GM20431 (cell line): ENCODE measurements around the gene CCNB1.
"Not testable (repeated sequence)": the region's sequence is repeated elsewhere in the genome, so short reads cannot be mapped to it uniquely, and the experiment has no call there.

Experiments
- in situ Hi-C: fragments of 300-500 bp; cut with MseI, MboI; formaldehyde crosslinking; loops from one replicate; pipeline ENCODE4 v1.15.0; 2020; ENCODE audit warnings: low sequenced_read_pairs; ENCODE audit not compliant: unreplicated experiment

CCNB1 gene

DNA sequence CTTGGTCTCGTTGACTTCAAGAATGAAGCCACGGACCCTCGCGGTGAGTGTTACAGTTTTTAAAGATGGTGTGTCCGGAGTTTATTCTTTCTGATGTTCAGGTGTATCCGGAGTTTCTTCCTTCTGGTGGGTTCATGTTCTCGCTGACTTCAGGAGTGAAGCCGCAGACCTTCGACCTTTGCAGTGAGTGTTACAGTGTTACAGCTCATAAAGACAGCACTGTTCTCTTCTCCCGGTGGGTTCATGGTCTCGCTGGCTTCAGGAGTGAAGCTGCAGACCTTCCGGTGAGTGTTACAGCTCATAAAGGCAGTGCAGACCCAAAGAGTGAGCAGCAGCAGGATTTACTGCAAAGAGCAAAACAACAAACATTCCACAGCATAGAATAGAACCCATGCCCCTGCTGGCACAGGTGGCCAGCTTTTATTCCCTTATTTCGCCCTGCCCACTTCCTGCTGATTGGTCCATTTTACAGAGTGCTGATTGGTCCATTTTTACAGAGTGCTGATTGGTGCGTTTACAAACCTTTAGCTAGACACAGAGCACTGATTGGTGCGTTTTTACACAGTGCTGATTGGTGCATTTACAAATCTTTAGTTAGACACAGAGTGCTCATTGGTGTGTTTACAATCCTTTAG is 14.8 kb downstream of the CCNB1 start:
- in situ Hi-C loops = not testable (repeated sequence)

DNA sequence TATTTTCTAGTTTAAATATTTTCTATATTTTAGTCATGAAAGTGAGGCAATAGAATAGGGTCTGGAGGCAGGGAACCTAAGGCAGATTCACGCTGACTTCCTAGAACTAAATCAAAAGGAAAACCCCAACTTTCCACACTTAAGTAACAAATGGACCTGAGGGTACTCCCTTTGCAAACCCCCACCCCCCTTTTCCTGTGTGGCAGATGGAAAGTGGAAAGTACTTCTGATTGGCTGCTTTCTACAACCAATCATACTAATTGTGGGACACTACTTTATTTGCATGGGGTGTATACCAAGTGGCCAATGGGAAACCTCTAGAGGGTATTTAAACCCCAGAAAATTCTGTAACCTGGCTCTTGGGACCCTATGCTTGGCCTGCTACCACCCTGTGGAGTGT is 17.7 kb downstream of the CCNB1 start:
- in situ Hi-C loops = no loop called here

DNA sequence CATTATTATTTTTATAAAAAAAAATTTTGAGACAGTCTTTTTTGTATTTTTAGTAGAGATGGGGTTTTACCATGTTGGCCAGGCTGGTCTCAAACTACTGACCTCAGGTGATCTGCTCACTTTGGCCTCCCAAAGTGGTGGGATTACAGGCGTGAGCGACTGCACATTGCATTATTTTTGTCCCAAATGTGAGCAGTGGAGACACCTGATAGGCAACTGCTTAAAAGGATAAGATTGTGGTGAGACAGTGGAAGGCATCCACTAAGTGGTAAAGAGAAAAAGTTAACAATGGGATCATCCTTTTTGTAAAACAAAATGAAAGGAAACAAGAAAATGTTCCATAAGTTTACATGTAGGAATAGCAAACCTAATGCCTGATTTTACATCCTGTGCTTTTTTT is 20.4 kb downstream of the CCNB1 start:
- in situ Hi-C loops = no loop called here

DNA sequence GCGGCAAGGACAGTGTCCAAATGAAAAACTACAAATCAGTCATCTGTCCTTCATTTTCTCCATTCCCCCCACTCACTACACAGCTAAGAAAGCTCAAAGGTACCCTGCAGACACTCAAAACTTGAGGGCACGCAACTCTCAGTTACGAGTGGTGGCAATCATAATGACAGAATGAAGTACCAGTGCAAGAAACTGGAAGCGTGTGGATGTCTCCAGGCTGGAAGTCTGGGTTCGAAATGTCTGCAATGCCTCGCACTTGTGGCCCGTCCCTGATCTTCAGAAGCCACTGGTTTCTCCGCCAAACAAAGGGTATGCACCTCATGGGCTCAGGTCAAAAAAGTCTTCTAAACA is 21.8 kb downstream of the CCNB1 start:
- in situ Hi-C loops = no loop called here

DNA sequence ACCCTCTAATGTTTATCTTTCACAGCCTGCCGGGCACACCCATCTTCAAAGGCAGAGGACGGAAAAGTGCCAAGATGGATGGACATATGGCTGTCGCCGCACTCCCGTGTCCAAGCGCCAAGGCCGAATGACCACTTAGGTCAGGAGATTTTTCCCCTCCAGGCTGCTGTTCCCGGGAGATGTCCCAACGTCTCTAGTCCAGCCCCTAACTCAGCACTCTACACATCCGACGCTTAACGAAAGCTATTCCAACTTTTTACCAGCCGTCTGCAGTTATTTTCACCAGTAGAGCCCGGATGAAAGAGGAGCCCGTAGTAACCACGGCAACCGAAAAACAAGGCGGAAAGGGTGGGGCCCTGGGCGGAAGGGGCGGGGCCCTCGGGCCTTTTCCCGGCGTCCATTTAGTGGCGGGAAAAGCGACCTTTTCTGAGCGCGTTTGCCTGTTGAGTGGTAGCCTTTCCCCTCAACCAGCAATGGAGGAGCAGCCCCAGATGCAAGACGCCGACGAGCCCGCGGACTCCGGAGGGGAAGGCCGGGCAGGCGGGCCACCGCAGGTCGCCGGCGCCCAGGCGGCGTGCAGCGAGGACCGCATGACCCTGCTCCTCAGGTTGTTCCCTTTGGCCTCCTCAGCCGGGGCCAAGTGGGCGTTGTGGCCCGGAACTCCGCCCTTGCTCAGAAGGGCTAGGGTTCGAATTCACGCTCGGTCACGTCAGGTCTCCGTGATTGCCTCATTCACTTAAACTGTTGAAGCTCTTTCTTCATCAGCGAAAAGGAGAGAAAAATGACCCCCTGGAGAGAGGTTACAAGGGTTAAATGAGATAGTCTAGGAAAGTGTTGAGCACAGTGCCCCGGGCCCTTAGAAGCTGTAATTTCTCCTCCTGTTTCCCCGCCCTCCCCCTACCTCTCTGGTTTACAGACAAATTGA is 22.5 kb downstream of the CCNB1 start, which contains the start of gene CENPH:
Gene CENPH (plus strand): TSS at position 422 of the 925 bp plus-strand sequence. CDS start 52 bp downstream, at position 474.
- in situ Hi-C loops = no loop called here

DNA sequence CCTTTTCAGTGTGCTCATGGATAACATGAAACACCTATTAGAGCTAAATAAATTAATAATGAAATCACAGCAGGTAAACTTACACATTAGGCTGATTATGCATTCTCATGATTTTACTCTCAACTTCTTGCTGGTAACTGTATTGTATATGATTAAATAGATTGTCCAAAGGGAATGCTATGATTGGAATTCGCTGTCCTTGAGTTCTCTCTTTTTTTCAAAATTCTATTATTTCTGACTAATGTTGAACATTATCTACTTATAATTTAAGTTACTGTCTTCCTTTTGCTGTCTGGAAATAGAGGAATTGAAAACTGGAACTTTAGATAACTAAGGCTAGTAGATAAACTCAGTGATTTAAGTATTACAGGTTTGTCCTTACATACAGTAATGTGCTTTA is 35.5 kb downstream of the CCNB1 start:
- in situ Hi-C loops = no loop called here

DNA sequence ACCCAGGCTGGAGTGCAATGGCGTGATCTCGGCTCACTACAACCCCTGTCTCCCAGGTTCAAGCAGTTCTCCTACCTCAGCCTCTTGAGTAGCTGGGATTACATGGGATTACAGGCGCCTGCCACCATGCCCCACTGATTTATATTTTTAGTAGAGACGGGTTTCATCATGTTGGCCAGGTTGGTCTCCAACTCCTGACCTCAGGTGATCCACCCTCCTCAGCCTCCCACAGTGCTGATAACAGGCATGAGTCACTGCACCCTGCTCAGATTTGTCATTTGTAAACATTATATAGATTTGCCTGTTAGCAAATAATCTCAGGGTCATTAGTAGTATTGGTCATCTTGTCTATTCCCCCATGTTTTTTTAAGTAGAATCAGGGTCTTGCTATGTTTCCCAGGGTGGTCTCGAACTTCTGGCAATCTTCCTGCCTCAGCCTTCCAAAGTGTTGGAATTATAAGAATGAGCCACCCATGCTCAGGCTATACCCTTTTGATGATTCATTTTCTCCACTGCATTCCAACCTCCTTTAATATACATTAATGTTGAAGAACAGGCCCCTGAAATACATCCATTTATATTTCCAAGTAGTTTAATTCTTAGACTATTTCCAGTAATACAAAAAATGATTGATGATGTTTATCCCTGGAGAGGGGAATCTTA is 39.7 kb downstream of the CCNB1 start:
- in situ Hi-C loops = no loop called here

DNA sequence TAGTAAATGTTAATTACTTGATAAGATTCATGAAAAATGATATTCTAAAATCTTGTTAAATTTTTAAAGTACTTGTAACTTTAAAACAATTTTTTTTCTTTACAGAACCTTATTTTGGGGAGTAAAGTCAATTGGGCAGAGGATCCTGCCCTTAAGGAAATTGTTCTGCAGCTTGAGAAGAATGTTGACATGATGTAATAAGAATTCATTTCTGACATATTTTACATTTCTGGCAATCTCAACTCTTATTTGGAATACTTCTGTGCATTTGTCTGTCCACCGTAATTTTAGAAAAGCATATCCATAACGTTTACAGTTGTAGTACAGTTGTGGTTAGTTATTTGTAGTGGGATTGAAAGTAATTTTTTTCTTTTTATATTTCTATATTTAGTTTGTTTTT is 42.7 kb downstream of the CCNB1 start:
- in situ Hi-C loops = no loop called here

DNA sequence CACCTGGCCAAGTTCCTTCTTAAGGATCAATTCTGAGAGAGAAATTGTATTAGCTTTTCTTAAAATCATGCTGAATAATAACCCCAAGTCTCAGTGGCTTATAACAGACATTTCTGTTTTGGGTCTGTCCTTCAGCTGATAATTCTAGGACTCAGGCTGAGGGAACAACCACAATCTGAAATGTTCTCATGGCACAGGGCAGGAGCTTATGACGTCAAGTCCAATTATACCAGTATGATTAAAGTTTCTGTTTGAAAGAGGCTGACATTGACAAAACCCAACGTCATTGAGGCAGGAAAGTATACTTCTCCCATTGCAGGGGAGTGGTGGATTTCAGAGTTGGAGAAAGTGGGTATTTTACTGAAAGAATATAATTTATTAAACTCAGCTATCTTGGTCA is 44.2 kb downstream of the CCNB1 start:
- in situ Hi-C loops = no loop called here

DNA sequence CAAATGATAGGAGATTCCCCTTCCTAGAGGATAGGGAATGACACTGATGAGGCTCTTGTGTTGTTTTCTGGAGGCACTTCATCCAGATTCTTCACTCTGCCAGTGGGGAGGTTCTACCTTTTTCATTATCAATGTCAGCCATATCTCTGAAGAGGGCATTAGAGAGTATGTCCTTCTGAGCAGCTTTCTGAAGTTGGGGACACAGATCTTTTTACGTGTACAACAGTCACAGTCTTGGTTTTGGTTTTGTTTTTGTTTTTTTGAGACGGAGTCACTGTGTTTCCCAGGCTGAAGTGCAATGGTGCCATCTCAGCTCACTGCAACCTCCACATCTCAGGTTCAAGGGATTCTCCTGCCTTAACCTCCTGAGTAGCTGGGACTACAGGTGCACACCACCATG is 45.1 kb downstream of the CCNB1 start:
- in situ Hi-C loops = no loop called here

DNA sequence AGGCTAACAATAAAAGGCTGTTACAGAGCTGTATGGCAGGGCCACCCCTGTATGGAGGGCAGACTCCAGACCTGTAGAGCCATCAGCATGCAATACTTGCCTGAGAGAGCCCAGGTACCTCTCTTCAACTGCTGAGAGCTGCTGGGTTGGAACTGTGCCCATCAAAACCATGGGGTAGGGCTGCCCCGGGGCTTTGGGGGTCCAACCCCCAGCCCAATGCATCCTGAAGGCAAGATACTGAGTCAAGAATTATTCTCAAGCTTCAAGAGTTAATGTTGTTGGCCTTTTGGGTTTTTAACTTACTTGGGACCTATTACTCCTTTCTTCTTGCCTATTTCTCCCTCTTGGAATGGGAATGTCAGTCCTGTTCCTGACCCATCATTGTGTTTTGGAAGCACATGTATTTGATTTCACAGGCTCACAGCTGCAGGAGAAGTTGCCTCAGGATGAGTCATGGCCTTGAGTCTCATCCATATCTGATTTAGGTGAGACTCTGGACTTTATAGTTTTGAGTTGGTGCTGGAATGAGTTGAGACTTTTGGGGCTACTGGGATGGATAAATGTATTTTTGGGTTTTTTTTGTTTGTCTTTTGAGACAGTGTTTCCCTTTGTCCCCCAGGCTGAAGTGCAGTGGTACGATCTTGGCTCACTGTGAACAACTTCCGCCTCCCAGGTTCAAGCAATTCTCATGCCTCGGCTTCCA is 46.7 kb downstream of the CCNB1 start:
- in situ Hi-C loops = no loop called here

DNA sequence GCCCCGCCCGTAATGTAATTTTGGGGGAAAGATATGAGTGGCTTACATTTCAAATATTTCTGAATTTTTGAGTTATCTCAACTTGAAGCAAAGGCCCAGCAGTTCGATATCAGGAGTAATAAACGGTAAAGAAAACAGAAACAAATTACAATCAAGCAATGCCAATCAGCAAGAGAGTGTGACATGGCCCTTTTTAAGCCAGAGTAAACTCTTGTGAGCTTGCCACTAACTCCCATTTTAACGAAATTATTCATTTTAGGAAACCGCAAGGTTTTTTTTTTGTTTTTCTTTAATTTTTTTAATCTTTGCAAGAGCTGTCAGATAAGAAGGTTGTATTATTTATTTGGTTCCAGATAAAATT is 50.2 kb downstream of the CCNB1 start:
- in situ Hi-C loops = no loop called here

DNA sequence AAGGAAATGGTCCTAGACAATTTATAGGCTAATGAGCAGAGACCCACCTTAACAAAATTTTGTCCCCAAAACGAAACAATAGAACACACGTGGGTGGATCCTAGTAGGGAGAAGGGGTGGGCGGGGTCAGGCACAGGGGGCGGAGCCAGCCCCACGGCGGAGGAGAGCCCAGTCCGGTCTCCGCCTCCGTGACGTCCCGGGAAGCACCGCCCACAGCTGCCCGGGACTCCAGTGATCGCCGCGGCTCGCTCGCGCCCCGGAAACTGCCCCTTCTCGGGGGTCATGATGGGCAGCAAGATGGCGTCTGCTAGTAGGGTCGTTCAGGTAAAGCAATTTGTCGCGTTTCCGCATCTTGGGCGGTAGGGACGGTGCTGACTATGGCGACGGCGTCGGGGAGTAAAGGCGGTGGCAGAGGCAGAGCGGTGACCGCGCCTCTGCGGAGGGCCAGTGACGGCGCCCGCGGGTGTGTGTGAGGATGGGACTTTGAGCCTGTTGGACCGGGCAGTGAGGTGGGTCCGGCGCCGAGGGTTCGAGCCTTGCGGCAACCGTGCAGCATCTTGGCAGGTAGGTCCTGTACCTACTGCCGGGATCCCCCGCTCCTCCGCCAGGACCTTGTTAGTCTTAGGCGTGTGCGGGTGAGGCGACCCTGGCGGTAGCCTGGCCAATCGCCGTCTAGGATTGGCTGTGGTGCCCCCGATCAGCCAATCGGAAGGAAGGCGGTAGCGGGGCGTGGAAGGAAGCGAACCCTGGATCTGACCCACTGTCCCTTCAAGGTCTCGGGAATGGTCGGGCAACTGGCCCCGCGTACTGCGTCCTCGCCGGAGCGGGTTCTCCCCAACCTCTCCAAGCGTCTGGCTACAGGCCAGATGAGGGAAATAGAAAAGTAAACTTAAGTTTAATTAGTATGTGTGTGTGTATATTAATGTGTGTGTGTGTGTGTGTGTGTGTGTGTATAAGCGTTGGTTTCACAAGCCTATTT is 50.9 kb downstream of the CCNB1 start:
- in situ Hi-C loops = no loop called here

DNA sequence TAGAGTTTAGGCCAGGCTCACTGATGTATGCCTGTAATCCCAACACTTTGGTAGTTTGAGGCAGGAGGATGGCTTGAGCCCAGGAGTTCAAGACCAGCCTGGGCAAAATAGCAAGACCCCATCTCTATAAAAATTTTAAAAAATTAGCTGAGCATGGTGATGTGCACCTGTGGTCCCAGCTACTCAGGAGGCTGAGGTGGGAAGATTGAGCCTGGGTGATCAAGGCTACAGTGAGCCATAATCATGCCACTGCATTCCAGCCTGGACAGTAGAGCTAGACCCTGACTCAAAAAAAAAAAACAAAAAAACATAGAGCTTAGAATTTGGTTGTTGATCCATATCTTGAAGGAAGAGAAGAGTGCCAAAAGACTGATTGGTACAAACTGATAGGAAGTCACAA is 53.0 kb downstream of the CCNB1 start:
- in situ Hi-C loops = no loop called here

DNA sequence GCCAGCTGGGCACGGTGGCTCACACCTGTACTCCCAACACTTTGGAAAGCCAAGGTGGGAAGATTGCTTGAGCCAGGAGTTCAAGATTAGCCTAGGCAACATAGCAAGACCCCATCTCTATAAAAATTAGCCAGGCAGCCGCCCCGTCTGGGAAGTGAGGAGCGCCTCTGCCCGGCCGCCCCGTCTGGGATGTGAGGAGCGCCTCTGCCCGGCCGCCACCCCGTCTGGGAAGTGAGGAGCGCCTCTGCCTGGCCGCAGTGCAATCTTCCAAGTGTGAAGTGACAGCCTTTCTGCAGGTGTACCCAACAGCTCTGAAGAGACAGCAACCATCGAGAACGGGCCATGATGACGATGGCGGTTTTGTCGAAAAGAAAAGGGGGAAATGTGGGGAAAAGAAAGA is 53.4 kb downstream of the CCNB1 start:
- in situ Hi-C loops = not testable (repeated sequence)

DNA sequence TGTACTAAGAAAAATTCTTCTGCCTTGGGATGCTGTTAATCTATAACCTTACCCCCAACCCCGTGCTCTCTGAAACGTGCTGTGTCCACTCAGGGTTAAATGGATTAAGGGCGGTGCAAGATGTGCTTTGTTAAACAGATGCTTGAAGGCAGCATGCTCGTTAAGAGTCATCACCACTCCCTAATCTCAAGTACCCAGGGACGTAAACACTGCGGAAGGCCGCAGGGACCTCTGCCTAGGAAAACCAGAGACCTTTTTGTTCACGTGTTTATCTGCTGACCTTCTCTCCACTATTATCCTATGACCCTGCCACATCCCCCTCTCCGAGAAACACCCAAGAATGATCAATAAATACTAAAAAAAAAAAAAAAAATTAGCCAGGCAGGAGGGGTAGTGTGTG is 53.9 kb downstream of the CCNB1 start:
- in situ Hi-C loops = not testable (repeated sequence)

DNA sequence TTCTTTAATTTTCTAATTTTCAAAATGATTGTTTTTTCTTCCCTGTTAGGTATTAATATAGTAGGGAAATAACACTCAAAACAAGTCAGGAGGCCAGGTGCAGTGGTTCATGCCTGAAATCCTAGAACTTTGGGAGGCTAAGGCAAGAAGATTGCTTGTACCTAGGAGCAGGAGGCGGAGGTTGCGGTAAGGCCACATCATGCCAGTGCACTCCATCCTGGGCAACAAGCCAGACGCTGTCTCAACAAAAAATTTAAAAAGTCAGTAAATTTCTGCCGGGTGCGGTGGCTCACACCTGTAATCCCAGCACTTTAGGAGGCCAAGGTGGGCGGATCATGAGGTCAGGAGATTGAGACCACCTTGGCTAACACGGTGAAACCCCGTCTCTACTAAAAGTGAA is 57.6 kb downstream of the CCNB1 start:
- in situ Hi-C loops = no loop called here

DNA sequence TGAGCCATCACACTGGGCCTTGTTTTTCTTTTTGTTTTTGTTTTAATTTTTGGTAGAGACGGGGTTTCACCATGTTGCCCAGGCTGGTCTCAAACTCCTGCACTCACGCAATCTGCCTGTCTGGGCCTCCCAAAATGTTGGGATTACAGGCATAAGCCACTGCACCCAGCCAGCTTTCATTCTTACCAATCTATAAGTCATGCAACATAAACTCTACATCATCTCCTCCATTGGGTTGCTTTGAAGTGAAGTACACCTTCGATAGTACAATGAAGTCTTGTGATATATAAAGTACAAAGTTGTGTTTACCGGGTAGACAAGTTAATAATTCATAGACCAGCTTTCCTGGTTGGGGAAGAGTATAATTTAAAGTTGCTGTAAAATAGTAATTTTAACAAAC is 58.9 kb downstream of the CCNB1 start:
- in situ Hi-C loops = no loop called here
